ENCODE results near the gene TAAR5. TPM values are rescaled to one million over a fixed set of nuclear protein-coding genes. Genes with fewer than 3 reads are reported as not detected.

The TAAR5 gene
- total and polyA plus RNA-seq, 10 of the 15 experiments (the other 5 are each of a cell fraction or from before 2014, with no cell fraction given): not detected

- ATAC-seq (no peak), DNase-seq (ENCODE audit: low read depth, low spot score) (no peak), FAIRE-seq (no peak)
- no peaks in the 10 kb centered on the region for H4K20me1 ChIP-seq (ENCODE audit: control insufficient read depth, insufficient read depth)
- ChIA-PET POLR2A (no interaction called here), RAD21 (ENCODE audit: unreplicated experiment) (no interaction called here), CTCF (no interaction called here), SMC1A (ENCODE audit: uncharacterized antibody, unreplicated experiment) (no interaction called here)
- H3K9me3 ChIP-seq (replicated peaks; ENCODE audit: control insufficient read depth, insufficient read depth, low read length): no peaks in the 10 kb centered on the region
- H3K4me1 ChIP-seq (ENCODE audit: control insufficient read depth, insufficient read depth, low read length): no peaks in the 10 kb centered on the region
- BruUV-seq (replicated peaks): no TSS peak
- H3K27ac ChIP-seq (ENCODE audit: control insufficient read depth, insufficient read depth): no peak overlapping the region
- no peaks in the 10 kb centered on the region for H3K79me2 ChIP-seq (ENCODE audit: control insufficient read depth, insufficient read depth, low read length)
- intact Hi-C loops (cut with micrococcal nuclease; ENCODE audit: unreplicated experiment): no loop called here
- no peak for TF ChIP-seq NFYB (IDR thresholded peaks at IDR 0.05; ENCODE audit: insufficient read depth, low read depth, low read length)
- no peak for TF ChIP-seq ZNF24 (IDR thresholded peaks at IDR 0.05)
- no peak for TF ChIP-seq TCF3 (IDR thresholded peaks at IDR 0.05; ENCODE audit: borderline replicate concordance, insufficient read depth, low read depth, low read length)
- TF ChIP-seq HDGF (IDR thresholded peaks at IDR 0.05): no peak
- TF ChIP-seq FOXM1 (IDR thresholded peaks at IDR 0.05; ENCODE audit: low read depth, low read length): no peak
- no peak for TF ChIP-seq BCL11A (IDR thresholded peaks at IDR 0.05; ENCODE audit: low read depth, low read length)
- no peak for TF ChIP-seq BRCA1 (IDR thresholded peaks at IDR 0.05; ENCODE audit: low read depth, low read length)
- no peak for TF ChIP-seq GATAD2B (conservative IDR thresholded peaks at IDR 0.05; ENCODE audit: low read depth)
- no peak for TF ChIP-seq RELB (IDR thresholded peaks at IDR 0.05; ENCODE audit: low read depth)
- TF ChIP-seq DPF2 (IDR thresholded peaks at IDR 0.05): no peak
- no peak for TF ChIP-seq ZZZ3 (IDR thresholded peaks at IDR 0.05; ENCODE audit: control insufficient read depth, insufficient read length, low read depth)
- TF ChIP-seq MTA2 (IDR thresholded peaks at IDR 0.05; ENCODE audit: low read depth): no peak
- no peak for TF ChIP-seq PBX3 (IDR thresholded peaks at IDR 0.05; ENCODE audit: insufficient replicate concordance, low read depth, low read length)
- no peak for TF ChIP-seq MTA3 (IDR thresholded peaks at IDR 0.05; ENCODE audit: borderline replicate concordance, low read length)
- TF ChIP-seq CHD1 (IDR thresholded peaks at IDR 0.05; ENCODE audit: low read depth, low read length): no peak
- TF ChIP-seq E2F4 (IDR thresholded peaks at IDR 0.05; ENCODE audit: low read depth, low read length): no peak
- H3K4me3 ChIP-seq: no peak overlapping the region
- no peak overlapping the region for H3K4me2 ChIP-seq (ENCODE audit: control insufficient read depth, insufficient read depth)
- H3K27me3 ChIP-seq (replicated peaks in 1 of 2; ENCODE audit: control insufficient read depth in 2 of 2, insufficient read depth in 2 of 2, low read length in 1 of 2): no peaks in the 10 kb centered on the region
- no peak overlapping the region for H3K9ac ChIP-seq (ENCODE audit: control insufficient read depth, insufficient read depth, low read length)
- WGBS (ENCODE audit: insufficient coverage, insufficient replicate concordance, low lambda C conversion rate, missing lambda C conversion rate): 0% methylated on average over 2 of the region's 2 CpGs
- in situ Hi-C loops (cut with MboI): no loop called here
- no peak overlapping the region for H2AFZ ChIP-seq (ENCODE audit: control insufficient read depth, low read depth, low read length)
- H3K36me3 ChIP-seq (ENCODE audit: control insufficient read depth in 2 of 2, insufficient read depth in 2 of 2, low read length in 1 of 2): no peaks in the 10 kb centered on the region
Measured at GRCh38 chr6:132587424-132587823, 2.1 kb downstream of the TAAR5 start.

Data from GM12878 (cell line).